GM21360 (cell line): ENCODE data around the gene SLC6A16.
"Not testable (repeated sequence)": the region's sequence is repeated elsewhere in the genome, so short reads cannot be mapped to it uniquely, and the experiment has no call there.

ENCODE experiments used
- ATAC-seq: cut with Tn5 transposase; IDR thresholded peaks from one replicate; pipeline ENCODE4 v1.9.1; 2021; ENCODE audit warnings: mild to moderate bottlenecking, moderate library complexity; ENCODE audit not compliant: unreplicated experiment

Gene SLC6A16

DNA sequence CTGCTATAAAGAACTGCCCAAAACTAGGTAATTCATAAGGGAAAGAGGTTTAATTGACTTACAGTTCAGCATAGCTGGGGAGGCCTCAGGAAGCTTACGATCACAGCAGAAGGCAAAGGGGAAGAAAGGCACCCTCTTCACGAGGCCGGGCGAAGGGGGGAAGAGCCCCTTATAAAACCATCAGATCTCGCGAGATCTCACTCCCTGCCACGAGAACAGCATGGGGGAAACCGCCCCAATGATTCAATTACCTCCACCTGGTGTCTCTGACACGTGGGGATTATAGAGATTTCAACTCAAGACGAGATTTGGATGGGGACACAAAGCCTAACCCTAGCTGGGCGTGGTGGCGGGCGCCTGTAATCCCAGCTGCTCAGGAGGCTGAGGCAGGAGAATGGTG, 42.8 kb downstream of the SLC6A16 start:
- no peak for ATAC-seq

DNA sequence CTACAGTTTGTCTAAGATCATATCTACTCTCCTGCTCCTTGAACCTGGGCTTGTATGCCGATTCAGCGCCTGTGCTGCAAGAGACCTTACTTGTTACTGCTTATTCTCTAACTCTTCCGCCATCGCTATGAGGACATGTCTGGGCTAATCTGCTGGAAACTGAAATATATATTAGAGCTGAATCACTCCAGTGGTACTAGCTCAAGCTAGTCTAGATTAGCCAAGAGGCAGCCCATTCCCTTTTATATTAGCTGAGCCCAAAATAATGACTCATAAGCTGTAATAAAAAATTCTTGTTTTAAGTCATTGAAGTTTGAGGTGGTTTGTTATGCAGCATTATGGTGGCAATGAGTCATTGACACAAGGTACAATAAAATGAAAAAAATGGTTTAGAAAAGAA, 52.8 kb downstream of the SLC6A16 start:
- no peak for ATAC-seq

DNA sequence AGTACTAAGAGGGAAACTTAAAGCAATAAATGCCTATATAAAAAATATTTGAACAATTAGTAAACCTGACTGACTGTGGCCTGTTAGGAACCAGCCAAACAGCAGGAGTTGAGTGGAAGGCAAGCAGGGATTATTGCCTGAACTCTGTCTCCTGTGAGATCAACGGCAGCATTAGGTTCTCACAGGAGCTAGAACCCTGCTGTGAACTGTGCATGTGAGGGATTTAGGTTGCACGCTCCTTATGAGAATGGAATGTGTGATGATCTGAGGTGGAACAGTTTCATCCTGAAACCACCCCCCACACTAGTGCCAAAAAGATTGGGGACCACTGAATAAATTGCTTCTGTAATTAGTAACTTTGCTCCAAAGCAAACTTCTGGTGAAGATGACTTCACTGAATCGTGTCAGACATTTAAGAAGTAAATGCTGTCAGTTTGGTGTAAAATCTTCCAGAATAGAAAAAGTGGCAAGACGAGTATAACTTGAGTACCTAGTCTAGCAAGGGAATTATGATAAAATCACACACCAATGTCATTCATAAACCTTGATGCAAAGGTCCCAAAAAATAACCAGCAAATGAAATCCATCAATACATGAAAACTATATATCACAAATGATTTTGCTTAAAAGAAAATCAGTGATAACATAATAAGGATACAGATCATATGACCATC, 53.8 kb downstream of the SLC6A16 start:
- no peak for ATAC-seq

DNA sequence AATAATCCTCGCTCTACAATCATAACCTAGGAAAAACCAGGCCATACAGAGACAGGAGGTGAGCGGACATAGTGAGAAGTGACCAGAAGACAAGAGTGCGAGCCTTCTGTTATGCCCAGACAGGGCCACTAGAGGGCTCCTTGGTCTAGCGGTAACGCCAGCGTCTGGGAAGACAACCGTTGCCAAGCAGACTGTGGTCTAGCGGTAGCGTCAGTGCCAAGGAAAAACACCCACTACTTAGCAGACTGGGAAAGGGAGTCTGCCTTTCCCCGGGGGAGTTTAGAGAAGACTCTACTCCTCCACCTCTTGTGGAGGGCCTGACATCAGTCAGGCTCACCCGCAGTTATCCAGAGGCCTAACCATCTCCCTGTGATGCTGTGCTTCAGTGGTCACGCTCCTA, 58.6 kb downstream of the SLC6A16 start:
- ATAC-seq, result not testable (repeated sequence)

DNA sequence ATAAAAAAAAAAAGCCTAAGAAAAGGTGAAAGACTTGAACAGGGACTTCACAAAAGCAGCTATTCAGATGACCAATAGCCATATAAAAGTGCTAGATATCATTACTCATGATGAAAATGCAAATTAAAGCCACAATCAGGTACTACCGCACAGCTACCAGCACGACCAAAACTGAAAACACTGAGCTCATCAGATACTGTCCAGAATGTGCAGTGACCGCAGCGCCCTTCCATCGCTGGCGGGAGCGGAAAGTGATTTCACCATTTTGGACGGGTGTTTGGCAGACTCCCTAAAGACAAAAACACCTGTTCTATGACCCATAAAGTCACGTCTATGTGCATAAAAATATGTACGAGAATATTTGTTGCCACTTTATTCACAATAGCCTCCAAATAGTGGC, 60.7 kb downstream of the SLC6A16 start:
- ATAC-seq, result no peak

DNA sequence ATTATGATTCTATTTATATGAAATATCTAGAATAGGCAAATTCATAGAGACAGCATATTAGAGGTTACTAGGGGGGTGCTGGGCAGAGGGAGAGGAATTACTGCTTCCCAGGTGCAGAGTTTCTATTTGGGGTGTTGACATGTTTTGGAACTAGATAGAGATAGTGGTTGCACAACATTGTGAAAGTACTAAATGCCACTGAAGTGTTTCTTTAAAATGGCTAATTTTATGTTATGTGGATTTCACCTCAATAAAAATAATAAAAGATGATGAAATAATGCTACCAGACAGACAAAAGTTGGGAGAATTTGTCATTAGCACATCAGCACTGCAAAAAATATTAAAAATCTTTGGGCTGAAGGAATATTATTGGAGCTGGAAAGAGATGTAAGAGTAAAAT, 63.4 kb downstream of the SLC6A16 start:
- ATAC-seq, result no peak

DNA sequence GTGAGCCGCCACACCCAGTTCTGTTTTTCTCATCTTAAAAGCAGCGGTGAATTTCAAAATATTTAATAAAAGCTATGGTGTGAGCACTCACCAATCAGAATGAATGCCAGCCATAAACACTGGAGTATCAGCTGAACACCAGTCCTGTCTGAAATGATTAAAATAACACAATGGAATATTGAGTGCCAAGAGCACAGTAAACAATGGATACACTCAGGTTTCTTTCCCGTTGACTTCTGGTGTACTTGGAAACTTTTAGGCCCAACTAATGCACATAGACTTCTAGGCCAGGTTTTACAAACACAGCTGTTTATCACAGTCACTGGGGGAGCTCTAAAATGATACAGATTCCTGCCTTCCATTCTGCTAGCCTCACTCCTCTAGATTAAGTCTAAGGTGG, 68.3 kb downstream of the SLC6A16 start:
- ATAC-seq, result no peak

DNA sequence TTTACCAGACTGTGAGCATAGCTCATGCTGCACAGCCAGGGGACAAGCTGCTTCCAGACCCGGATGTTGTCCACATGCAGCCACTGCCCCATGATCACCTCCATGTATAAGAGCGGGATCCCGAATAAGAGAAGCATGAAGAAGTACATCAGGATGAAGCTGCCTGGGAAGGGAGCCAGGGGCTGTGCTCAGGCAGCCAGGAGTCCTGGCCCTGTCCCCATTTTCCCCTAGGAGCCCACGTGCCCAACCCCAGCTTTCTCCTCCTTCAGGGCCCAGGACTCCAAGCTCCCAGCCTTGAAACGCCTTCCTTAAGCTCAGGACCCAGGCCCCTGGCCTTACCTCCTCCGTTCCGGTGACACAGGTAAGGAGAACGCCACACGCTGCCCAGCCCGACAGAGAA, 69.3 kb downstream of the SLC6A16 start:
- no peak for ATAC-seq

DNA sequence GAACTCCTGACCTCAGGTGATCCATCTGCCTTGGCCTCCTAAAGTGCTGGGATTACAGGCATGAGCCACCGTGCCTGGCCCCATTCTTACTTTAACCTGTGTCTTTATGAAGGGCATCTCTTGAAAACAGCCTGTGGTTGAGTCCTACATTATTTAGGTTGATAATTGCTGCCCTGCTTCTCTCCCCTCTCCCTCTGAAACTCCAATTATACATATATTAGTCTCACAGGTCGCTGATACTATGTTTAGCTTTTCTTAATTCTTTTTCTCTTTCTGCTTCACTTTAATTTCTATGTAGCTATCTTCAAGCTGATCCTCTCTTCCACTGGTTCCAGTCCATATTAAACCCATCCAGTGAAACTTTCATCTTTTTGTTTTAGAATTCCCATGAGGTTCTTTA, 75.1 kb downstream of the SLC6A16 start:
- no peak for ATAC-seq

DNA sequence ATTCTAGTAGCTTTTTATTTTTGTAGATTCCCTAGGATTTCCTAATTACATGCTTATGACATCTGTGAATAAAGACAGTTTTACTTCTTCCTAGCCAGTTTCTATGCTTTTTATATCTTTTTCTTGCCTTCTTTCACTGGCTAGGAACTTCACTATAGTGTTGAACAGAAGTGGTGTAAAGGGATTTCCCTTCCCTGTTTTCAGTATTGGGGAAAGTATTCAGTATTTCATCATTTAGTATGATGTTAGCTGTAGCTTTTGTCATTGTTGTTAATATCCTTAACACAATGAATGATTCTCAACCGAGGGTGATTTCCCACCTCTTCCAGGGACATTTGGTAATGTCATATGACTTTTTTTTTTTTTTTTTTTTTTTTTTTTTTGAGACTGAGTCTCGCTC, 77.3 kb downstream of the SLC6A16 start:
- no peak for ATAC-seq

DNA sequence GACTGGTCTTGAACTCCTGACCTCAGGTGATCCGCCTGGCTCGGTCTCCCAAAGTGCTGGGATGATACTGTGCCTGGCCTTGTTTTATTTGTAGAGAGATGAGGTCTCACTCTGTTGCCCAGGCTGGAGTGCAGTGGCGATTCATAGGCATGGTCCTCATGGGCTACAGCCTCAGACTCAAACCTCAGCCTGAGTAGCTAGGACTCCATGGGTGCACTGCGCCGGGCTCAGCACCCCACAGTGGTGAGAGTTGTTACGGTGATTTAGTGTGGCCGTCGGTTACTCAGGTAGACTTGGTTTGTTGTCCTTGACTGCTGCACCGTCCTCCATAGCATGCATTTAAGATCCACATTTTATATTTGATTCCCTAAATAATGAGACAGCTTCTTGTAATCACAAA, 80.7 kb downstream of the SLC6A16 start:
- no peak for ATAC-seq

DNA sequence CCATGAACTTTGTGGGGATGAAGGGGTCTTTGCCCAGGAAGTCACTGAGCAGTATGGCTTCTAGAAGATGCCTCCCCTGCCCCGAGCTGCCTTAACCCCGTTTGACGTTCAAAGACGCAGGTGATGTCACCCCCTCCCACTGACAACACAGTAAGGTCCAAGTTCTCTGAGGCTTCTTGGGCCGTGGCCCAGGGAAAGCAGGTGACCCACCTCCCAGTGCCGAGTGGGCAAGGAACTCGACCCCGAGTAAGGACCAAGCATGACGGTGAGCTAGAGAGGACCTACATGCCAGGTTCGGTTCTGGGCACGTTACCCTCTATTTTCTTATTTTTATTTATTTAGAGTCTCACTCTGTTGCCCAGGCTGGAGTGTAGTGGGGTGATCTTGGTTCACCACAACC, 81.3 kb downstream of the SLC6A16 start:
- ATAC-seq, result no peak

DNA sequence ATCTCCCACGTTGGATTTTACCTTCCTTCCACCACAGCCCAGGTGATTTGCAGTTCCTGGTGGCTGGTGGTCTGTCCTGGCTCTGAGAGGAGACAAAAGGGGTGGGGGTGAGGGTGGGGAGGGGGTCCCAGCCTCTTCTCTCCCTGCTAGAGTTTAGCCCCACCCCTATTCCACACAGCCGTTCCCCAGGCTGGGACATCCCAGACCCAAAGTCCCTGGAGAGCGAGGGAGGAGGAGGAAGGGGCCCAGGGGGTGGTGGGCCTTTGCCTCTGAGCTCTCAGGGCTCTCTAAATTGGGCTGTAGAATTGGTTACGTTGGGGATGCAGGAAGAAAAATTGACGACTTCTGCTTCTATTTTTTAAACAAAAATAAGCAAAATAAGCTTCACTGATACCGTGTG, 81.9 kb downstream of the SLC6A16 start:
- ATAC-seq, result no peak

DNA sequence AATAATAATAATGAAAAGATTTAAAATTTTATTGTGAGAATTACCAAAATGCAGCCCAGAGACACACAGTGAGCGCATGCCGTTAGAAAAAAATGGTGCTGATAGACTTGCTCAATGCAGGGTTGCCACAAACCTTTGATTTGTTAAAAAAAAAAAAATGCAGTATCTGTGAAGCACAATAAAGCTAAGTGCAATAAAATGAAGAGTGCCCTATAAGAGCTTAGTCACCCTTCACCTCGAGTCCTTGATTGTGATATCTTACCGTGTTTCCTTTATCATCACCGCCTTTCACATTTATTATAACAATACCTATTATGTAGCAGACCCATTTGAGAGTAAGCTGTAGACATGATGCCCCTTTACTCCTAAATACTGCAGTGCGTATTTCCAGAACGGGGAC, 83.2 kb downstream of the SLC6A16 start:
- ATAC-seq, result no peak
